Caco-2 (cell line): ENCODE measurements around the gene MS4A4E. TPM values are rescaled to one million over a fixed set of nuclear protein-coding genes. Genes with fewer than 3 reads are reported as not detected.

ENCODE experiments used
- BruUV-seq: library from RNA; stranded (reverse); fragments of 400-500 nt; replicated peaks from 2 replicates; lab custom pipeline; 2021; lab: Mats Ljungman, UMichigan
- CTCF ChIA-PET: fragments of 300-600 bp; sonication (Branson Sonifier 250); formaldehyde crosslinking; loops from one replicate; lab custom pipeline; 2022; ENCODE audit warnings: antibody characterized with exemption; lab: Charles Lee
- POLR2A ChIA-PET: fragments of 300-600 bp; sonication (Branson Sonifier 250); formaldehyde crosslinking; loops from one replicate; lab custom pipeline; 2022; ENCODE audit warnings: antibody characterized with exemption; lab: Charles Lee
- DNase-seq, 2 experiments: peaks; one replicate each; pipeline versions ENCODE4 v3.0.0 to v3.0.0-alpha.2; 2020 to 2022
- H3K27me3 ChIP-seq: replicated peaks from 2 replicates; pipeline ENCODE4 v1.6.0; 2011; ENCODE audit warnings: low read length; ENCODE audit not compliant: control insufficient read depth, insufficient read depth
- H3K36me3 ChIP-seq: 2 replicates; pipeline ENCODE4 v1.5.1; 2011; ENCODE audit warnings: low read length; ENCODE audit not compliant: control insufficient read depth, insufficient read depth
- H3K4me1 ChIP-seq: fragments of 250-450 bp; sonication (Bioruptor Pico); 2 replicates; pipeline ENCODE4 v1.5.1; 2020; ENCODE audit warnings: mild to moderate bottlenecking
- H3K4me3 ChIP-seq: 2 replicates; pipeline ENCODE4 v1.5.1; 2011; ENCODE audit warnings: low read depth, mild to moderate bottlenecking, control low read depth, low read length
- H3K9me3 ChIP-seq: fragments of 250-450 bp; sonication (Bioruptor Pico); 2 replicates; pipeline ENCODE4 v1.5.1; 2020; ENCODE audit warnings: mild to moderate bottlenecking, moderate library complexity
- H3K27ac Mint-ChIP-seq: one replicate; pipeline ENCODE4 v1.8.0; 2022; ENCODE audit warnings: mixed read lengths; ENCODE audit not compliant: unreplicated experiment
- H3K27me3 Mint-ChIP-seq: one replicate; pipeline ENCODE4 v1.8.0; 2022; ENCODE audit warnings: mixed read lengths; ENCODE audit not compliant: insufficient read depth, unreplicated experiment
- H3K36me3 Mint-ChIP-seq: one replicate; pipeline ENCODE4 v1.8.0; 2022; ENCODE audit warnings: mild to moderate bottlenecking, mixed read lengths; ENCODE audit not compliant: insufficient read depth, unreplicated experiment
- H3K4me1 Mint-ChIP-seq: one replicate; pipeline ENCODE4 v1.8.0; 2022; ENCODE audit warnings: low read depth, mixed read lengths; ENCODE audit not compliant: unreplicated experiment
- H3K4me3 Mint-ChIP-seq: one replicate; pipeline ENCODE4 v1.8.0; 2022; ENCODE audit warnings: mild to moderate bottlenecking, moderate library complexity, mixed read lengths; ENCODE audit not compliant: unreplicated experiment
- H3K9me3 Mint-ChIP-seq: one replicate; pipeline ENCODE4 v1.8.0; 2022; ENCODE audit warnings: mixed read lengths; ENCODE audit not compliant: unreplicated experiment
- CTCF ChIP-seq, 2 experiments: fragments of 200-600 bp in 1 of 2; IDR thresholded peaks; 1 replicate in 1 of 2; 2 replicates in 1 of 2; pipeline versions ENCODE4 v1.5.1 to v1.8.0; 2011 to 2022; ENCODE audit warnings: antibody characterized with exemption in 1 of 2, control low read depth in 1 of 2, inconsistent platforms in 1 of 2, low read depth in 1 of 2, low read length in 1 of 2, mild to moderate bottlenecking in 1 of 2, moderate library complexity in 1 of 2; ENCODE audit not compliant: insufficient read depth in 1 of 2, severe bottlenecking in 1 of 2, unreplicated experiment in 1 of 2
- intact Hi-C: fragments of 100-400 bp; cut with micrococcal nuclease; formaldehyde crosslinking; loops from one replicate; pipeline ENCODE4 v1.10.0; 2022; ENCODE audit not compliant: unreplicated experiment
- microRNA-seq: library from miRNA; unstranded; fragments of <30 nt; microRNA quantifications from one replicate; pipeline ENCODE4 v1.2.0, GENCODE V29; 2022
- total RNA-seq: library from RNA; stranded (reverse); gene quantifications from 2 replicates; pipeline ENCODE4 v1.2.3, GENCODE V29; 2022

MS4A4E gene
- total RNA-seq, 1 experiment from 2014 or later, result not detected

DNA sequence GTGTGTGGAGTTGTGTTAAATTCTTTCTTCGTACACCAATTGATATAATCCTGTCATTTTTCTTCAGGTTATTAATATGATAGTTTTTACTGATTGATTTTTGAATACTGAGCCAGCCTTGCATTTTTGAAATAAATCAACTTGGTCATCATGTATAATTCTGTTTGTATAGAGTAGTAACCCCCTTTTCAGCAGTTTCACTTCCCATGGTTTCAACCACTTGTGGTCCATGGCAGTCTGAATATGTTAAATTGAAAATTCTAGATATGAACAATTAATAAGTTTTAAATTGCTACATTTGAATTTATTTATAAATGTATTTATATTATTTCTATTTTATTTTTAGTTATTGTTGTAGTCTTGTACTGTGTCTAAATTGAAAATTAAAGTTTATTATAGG lies 92.7 kb downstream of the MS4A4E start:
- H3K4me3 Mint-ChIP-seq, result no peak overlapping the region
- no peak for TF ChIP-seq CTCF (IDR thresholded peaks at IDR 0.05; ENCODE audit: insufficient read depth in 1 of 2, low read depth in 1 of 2, low read length in 1 of 2, severe bottlenecking in 1 of 2, unreplicated experiment in 1 of 2)
- H3K27me3 ChIP-seq, result no peaks in the 10 kb centered on the region
- no peaks in the 10 kb centered on the region for H3K4me1 ChIP-seq
- H3K4me3 ChIP-seq, result no peak overlapping the region
- H3K4me1 Mint-ChIP-seq, result no peaks in the 10 kb centered on the region
- intact Hi-C loops, result no loop called here
- H3K27ac Mint-ChIP-seq, result no peak overlapping the region
- no peaks in the 10 kb centered on the region for H3K27me3 Mint-ChIP-seq
- 0 out of 2 replicates have a peak, but pooled peaks cover 2% of the 10 kb centered on the region for H3K9me3 ChIP-seq
- H3K36me3 Mint-ChIP-seq, result no peaks in the 10 kb centered on the region
- ChIA-PET CTCF (no interaction called here), POLR2A (no interaction called here)
- no TSS peak for BruUV-seq
- H3K9me3 Mint-ChIP-seq, result no peaks in the 10 kb centered on the region
- DNase-seq, result no peak
- no peaks in the 10 kb centered on the region for H3K36me3 ChIP-seq

Small RNA genes within 50 kb of the gene (microRNA-seq; reads per million reads assigned to microRNA genes)
- gene MIR6503, result not detected

Other genes starting within 250 kb of the MS4A4E start
- gene OOSP4B, start 226.0 kb downstream of the MS4A4E start, total RNA-seq, result not detected in 2 replicates
- gene OOSP2, start 202.7 kb downstream of the MS4A4E start, total RNA-seq, result not detected in 2 replicates
- not detected in 2 replicates for gene MS4A3, start 186.5 kb downstream of the MS4A4E start, total RNA-seq
- not detected in 2 replicates for gene MS4A2, start 154.5 kb downstream of the MS4A4E start, total RNA-seq
- gene MS4A6A, start 60.1 kb downstream of the MS4A4E start, total RNA-seq, result not detected in 2 replicates
- gene MS4A4A, start 37.5 kb upstream of the MS4A4E start, total RNA-seq, result not detected in 2 replicates
- not detected in 2 replicates for gene MS4A6E, start 84.1 kb upstream of the MS4A4E start, total RNA-seq
- gene MS4A7, start 135.4 kb upstream of the MS4A4E start, total RNA-seq, result not detected in 2 replicates
- gene MS4A14, start 153.3 kb upstream of the MS4A4E start, total RNA-seq, result not detected in 2 replicates
- not detected in 2 replicates for gene MS4A5, start 186.4 kb upstream of the MS4A4E start, total RNA-seq
- not detected in 2 replicates for gene MS4A1, start 212.7 kb upstream of the MS4A4E start, total RNA-seq
- gene MS4A12, start 249.6 kb upstream of the MS4A4E start, total RNA-seq, result not detected in 2 replicates